ENCODE results near the gene YPEL1.
"Not testable (repeated sequence)": the region's sequence is repeated elsewhere in the genome, so short reads cannot be mapped to it uniquely, and the experiment has no call there.

YPEL1 gene

DNA sequence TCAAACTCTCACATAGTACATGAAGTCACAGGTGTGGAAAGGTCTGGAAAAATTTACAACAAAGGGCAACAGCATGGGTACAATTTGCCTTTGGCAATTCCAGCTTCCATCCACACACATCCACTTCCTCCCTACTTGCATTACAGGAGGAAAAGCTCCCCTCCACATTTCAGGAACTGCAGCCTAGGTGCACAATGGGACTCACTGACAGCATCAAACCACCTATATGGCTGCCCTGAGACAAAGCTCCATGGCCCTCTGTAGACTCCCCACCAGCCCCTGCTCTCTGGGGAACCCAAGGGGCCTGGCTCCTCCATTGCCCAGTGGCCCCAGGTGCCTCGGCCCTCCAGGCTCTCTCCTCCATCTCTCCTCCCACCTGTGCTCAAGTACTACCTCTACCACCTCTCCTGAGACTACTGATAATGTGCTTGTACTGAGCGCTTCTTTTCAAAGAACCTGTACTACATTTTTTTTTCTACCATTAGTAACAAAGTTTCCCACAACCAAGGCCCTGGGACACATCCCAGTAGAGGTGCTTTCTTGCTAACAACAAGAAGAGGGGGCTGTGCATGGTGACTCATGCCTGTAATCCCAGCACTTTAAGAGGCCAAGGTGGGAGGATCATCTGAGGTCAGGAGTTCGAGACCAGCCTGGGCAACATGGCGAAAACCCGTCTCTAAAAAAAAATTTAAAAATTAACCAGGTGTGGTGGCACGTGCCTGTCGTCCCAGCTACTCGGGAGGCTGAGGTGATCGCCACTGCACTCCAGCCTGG, 4.9 kb downstream of the YPEL1 start:
- Histone ChIP-seq H3K27ac (no peak overlapping the region), H3K4me3 (ENCODE audit: low read depth, low read length) (no peak overlapping the region), H3K27me3 (ENCODE audit: insufficient read depth, low read depth, severe bottlenecking) (no peaks in the 10 kb centered on the region), H3K9me3 (ENCODE audit: severe bottlenecking) (no peaks in the 10 kb centered on the region), H3K36me3 (peaks cover 44% of the 10 kb centered on the region)
- DNase-seq: no peak
- TF ChIP-seq, protein P1, sequence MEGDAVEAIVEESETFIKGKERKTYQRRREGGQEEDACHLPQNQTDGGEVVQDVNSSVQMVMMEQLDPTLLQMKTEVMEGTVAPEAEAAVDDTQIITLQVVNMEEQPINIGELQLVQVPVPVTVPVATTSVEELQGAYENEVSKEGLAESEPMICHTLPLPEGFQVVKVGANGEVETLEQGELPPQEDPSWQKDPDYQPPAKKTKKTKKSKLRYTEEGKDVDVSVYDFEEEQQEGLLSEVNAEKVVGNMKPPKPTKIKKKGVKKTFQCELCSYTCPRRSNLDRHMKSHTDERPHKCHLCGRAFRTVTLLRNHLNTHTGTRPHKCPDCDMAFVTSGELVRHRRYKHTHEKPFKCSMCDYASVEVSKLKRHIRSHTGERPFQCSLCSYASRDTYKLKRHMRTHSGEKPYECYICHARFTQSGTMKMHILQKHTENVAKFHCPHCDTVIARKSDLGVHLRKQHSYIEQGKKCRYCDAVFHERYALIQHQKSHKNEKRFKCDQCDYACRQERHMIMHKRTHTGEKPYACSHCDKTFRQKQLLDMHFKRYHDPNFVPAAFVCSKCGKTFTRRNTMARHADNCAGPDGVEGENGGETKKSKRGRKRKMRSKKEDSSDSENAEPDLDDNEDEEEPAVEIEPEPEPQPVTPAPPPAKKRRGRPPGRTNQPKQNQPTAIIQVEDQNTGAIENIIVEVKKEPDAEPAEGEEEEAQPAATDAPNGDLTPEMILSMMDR (IDR thresholded peaks at IDR 0.05; ENCODE audit: low read depth, low read length): no peak

DNA sequence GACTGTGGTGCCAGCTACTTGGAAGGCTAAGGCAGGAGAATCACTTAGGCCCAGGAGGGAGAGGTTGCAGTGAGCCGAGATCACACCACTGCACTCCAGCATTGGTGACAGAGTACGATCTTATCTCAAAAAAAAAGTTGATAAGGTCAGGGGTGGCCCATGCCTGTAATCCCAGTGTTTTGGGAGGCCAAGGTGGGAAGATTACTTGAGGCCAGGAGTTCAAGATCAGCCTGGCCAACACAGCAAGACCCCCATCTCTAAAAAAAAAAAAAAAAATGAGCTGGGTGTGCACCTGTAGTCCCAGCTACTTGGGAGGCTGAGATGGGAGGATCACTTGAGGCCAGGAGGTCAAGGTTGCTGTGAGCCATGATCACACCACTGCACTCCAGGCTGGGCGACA, 6.4 kb downstream of the YPEL1 start:
- H3K27ac ChIP-seq; DNase-seq; H3K9me3 ChIP-seq (ENCODE audit: severe bottlenecking); H3K4me3 ChIP-seq (ENCODE audit: low read depth, low read length); H3K27me3 ChIP-seq (ENCODE audit: insufficient read depth, low read depth, severe bottlenecking): not testable (repeated sequence)
- H3K36me3 ChIP-seq: peaks cover 50% of the 10 kb centered on the region

DNA sequence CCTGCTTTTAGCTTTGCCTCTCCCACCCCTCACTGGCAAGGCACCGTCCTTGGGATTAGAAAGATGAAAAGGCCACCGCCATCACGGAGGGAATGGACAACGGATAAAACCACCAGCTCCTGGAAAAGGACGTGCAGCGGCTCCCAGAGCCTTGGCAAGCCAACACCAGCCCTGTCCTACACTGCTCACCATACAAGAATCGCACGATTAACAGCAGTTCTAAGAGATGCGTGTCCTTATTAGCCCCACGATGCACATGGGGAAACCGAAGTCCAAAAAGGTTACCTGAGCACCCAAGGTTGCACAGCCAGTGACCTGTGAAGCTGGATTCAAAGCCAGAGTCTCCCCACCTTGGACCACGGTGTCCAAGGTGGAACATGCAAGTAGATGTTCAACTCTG, 7.3 kb downstream of the YPEL1 start:
- no peak overlapping the region for H3K27ac ChIP-seq
- no peaks in the 10 kb centered on the region for H3K9me3 ChIP-seq (ENCODE audit: severe bottlenecking)
- no peak for DNase-seq
- peaks cover 47% of the 10 kb centered on the region for H3K36me3 ChIP-seq
- H3K4me3 ChIP-seq (ENCODE audit: low read depth, low read length): no peak overlapping the region
- H3K27me3 ChIP-seq (ENCODE audit: insufficient read depth, low read depth, severe bottlenecking): no peaks in the 10 kb centered on the region
- TF ChIP-seq, protein P1 (IDR thresholded peaks at IDR 0.05; ENCODE audit: low read depth, low read length): no peak

DNA sequence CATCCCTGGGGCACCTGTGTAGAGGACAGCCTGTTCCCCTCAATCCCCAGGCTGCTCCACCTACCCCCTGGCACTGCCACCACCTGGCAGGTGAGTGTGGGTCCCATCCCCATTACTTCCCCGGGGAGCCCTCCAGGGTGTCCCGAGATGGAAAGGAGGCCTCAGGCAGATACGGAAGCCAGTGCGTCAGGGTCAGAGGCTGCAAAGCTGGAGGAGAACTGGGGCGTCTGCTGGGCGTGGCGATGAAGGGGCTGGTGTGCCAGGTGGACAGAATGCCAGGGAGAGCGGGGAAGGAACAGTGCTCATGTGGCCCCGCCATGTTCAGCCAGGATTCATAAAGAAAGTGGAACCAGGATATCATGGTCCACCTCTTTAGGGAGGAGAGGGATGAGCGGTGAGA, 7.8 kb downstream of the YPEL1 start:
- Histone ChIP-seq H3K36me3 (peaks cover 47% of the 10 kb centered on the region), H3K27ac (no peak overlapping the region), H3K4me3 (ENCODE audit: low read depth, low read length) (no peak overlapping the region), H3K27me3 (ENCODE audit: insufficient read depth, low read depth, severe bottlenecking) (no peaks in the 10 kb centered on the region), H3K9me3 (ENCODE audit: severe bottlenecking) (no peaks in the 10 kb centered on the region)
- TF ChIP-seq, protein P1 (IDR thresholded peaks at IDR 0.05; ENCODE audit: low read depth, low read length): no peak
- no peak for DNase-seq

DNA sequence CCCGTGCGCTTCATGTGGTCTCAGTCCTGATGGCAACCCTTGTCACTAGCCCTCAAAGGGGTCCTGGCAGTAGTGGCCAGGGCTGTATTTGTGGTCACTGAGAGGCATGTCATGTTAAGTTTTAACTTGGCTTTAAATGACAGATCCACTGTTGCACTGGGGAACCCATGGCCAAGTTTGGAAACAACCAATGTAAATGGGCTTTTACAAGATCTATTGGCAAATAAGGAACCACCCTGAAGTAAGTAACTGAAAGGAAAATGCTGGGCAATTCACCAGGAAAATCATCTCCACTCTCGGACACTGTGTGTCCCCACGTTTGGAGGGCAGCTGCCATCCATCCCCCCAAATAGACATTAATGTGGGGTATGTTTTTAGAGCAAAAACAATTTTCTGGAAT, 8.4 kb downstream of the YPEL1 start:
- TF ChIP-seq, protein P1 (IDR thresholded peaks at IDR 0.05; ENCODE audit: low read depth, low read length): no peak
- no peak for DNase-seq
- no peaks in the 10 kb centered on the region for H3K9me3 ChIP-seq (ENCODE audit: severe bottlenecking)
- H3K4me3 ChIP-seq (ENCODE audit: low read depth, low read length): no peak overlapping the region
- H3K27me3 ChIP-seq (ENCODE audit: insufficient read depth, low read depth, severe bottlenecking): no peaks in the 10 kb centered on the region
- H3K36me3 ChIP-seq: peaks cover 47% of the 10 kb centered on the region
- no peak overlapping the region for H3K27ac ChIP-seq

DNA sequence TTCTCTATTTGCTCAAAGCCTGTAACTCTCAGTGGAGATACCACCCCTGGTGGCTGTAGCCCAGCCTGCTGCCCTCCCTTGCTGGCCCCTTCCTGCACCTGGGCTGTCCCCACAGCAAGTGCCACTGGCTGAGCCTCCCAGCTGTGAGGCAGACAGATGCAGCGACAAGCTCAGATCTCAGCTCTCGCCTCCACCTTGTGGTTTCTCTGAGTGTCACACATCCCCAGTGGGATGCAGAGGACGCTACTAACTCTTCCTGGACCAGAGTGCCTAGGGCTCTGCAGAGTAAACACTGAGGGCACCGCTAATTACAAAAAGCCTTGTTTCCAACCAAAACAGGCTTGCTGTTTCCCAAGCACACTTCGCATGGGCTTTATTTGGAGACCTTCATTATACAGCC, 8.9 kb downstream of the YPEL1 start:
- peak; percentile 49 for DNase-seq
- Histone ChIP-seq H3K9me3 (ENCODE audit: severe bottlenecking) (no peaks in the 10 kb centered on the region), H3K27ac (no peak overlapping the region), H3K36me3 (peaks cover 46% of the 10 kb centered on the region), H3K27me3 (ENCODE audit: insufficient read depth, low read depth, severe bottlenecking) (no peaks in the 10 kb centered on the region), H3K4me3 (ENCODE audit: low read depth, low read length) (no peak overlapping the region)
- TF ChIP-seq, protein P1 (IDR thresholded peaks at IDR 0.05; ENCODE audit: low read depth, low read length): peak; percentile 62

Data from WERI-Rb-1 (cell line).